Pancreas (tissue), 10 donors: ENCODE results near the gene ANO10. TPM values are rescaled to one million over a fixed set of nuclear protein-coding genes. Genes with fewer than 3 reads are reported as not detected.

Source experiments
- ATAC-seq, 4 donors: fragments of 200-7000 bp; cut with Tn5 transposase; one replicate each; pipeline versions ENCODE4 v1.8.0 to v1.9.1; 2020; ENCODE audit warnings: mild to moderate bottlenecking in 4 of 4, moderate library complexity in 4 of 4
- DNase-seq, 6 donors: peaks; one replicate each; pipeline ENCODE4 v3.0.0-alpha.2; 2020
- FAIRE-seq: peaks from 2 replicates; lab custom pipeline; 2012; peaks lifted over from hg19 to GRCh38; lab: Jason Lieb, UNC
- H3K27ac ChIP-seq, 4 donors: fragments of 200-600 bp; sonication (generic); 1 replicate in 3 of 4; 2 replicates in 1 of 4; pipeline versions ENCODE4 v1.5.0 to v1.8.0; 2020
- H3K27me3 ChIP-seq, 4 donors: fragments of 200-600 bp; one replicate each; pipeline ENCODE4 v1.8.0; 2021
- H3K36me3 ChIP-seq, 3 donors: fragments of 200-600 bp; sonication (generic) in 1 of 3; one replicate each; pipeline versions ENCODE4 v1.5.0 to v1.8.0; 2020 to 2021
- H3K4me1 ChIP-seq, 3 donors: fragments of 200-600 bp; one replicate each; pipeline ENCODE4 v1.8.0; 2021
- H3K4me3 ChIP-seq, 4 donors: fragments of 200-600 bp; sonication (generic) in 2 of 4; one replicate each; pipeline versions ENCODE4 v1.5.0 to v1.8.0; 2020 to 2021
- H3K9me3 ChIP-seq, 4 donors: fragments of 200-600 bp; one replicate each; pipeline ENCODE4 v1.8.0; 2021
- WGBS, 2 donors: extraction: QIAGEN DNeasy Blood & Tissue Kit; methylation state at CpG; one replicate each; pipeline ENCODE4 v1.1.7; 2013; 5-methylcytosine and 5-hydroxymethylcytosine counted together
- intact Hi-C, 3 donors: fragments of 100-400 bp; cut with DNase I; formaldehyde crosslinking; loops; one replicate each; pipeline versions ENCODE4 v1.11.1 to v1.14.2; 2022
- polyA plus RNA-seq, 2 donors: library from polyadenylated mRNA; stranded (reverse); fragments of 200-250 nt; gene quantifications; one replicate each; pipeline ENCODE4 v1.2.3, GENCODE V29; 2013
- total RNA-seq, 6 donors: library from RNA; stranded (reverse); fragmentation: NEBNext Ultra II Directional in 4 of 6; extraction: Animal tissue kit (Norgen Biotek cat#: 25700) in 4 of 6; gene quantifications; one replicate each; pipeline versions ENCODE4 v1.2.1 to v1.2.4, GENCODE V29; 2021 to 2023
- TF ChIP-seq, protein P1 (sequence below), 4 donors: fragments of 200-600 bp; sonication (generic) in 3 of 4; IDR thresholded peaks; one replicate each; pipeline versions ENCODE4 v1.5.0 to v1.8.0; 2021; ENCODE audit warnings: antibody characterized with exemption in 4 of 4
- donor health status: healthy with polysubstance abuse.
- donor health status: DM: no; HTN: no; CAD: no; lungs with moderate emphysema.
- donor health status: DM: no; HTN: no; CAD: no.
- donor health status: control.
- donor health status: control.
- donor health status: Bipolar disorder and iron deficiency.
- donor health status: DM: yes; HTN: yes; CAD: no.
- donor health status: DM: no; HTN: no; CAD: no.
- donor health status: DM: no; HTN: no; CAD: no.
- donor health status: DM: yes; HTN: yes; CAD: no.

The ANO10 gene
- total and polyA plus RNA-seq, 8 donors = 7.2 to 17.6 (median 10.1) TPM

DNA sequence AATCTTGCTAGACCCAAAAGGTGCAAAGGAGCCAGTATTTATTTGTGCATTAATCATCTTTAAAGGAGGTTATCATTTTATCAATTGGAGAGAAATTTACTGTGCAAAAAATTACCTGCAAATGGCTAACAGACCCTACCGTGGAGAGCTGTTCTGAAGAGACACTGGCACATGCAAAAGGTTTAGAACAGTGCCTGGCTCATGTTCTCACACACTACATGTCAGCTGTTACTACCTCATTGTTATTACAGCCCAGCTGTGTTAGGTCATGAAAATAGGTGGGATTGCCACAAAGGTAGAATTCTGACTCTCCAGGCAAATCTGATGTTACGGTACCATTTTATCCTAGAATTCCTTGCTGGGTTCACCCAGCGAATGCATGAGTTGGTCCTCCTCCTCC is 198.2 kb downstream of the ANO10 start:
- H3K4me1 ChIP-seq = peaks cover 10 to 25% (median 21%) of the 10 kb centered on the region in 3 donors
- H3K36me3 ChIP-seq = no peaks in the 10 kb centered on the region
- DNase-seq (no peak), FAIRE-seq (no peak), ATAC-seq (peak; percentile 39 to 46 (median 41))
- H3K27me3 ChIP-seq = no peaks in the 10 kb centered on the region
- no peak overlapping the region for H3K4me3 ChIP-seq
- WGBS, 2 donors = 38 to 40% methylated on average over 3 of the region's 3 CpGs
- TF ChIP-seq, protein P1, sequence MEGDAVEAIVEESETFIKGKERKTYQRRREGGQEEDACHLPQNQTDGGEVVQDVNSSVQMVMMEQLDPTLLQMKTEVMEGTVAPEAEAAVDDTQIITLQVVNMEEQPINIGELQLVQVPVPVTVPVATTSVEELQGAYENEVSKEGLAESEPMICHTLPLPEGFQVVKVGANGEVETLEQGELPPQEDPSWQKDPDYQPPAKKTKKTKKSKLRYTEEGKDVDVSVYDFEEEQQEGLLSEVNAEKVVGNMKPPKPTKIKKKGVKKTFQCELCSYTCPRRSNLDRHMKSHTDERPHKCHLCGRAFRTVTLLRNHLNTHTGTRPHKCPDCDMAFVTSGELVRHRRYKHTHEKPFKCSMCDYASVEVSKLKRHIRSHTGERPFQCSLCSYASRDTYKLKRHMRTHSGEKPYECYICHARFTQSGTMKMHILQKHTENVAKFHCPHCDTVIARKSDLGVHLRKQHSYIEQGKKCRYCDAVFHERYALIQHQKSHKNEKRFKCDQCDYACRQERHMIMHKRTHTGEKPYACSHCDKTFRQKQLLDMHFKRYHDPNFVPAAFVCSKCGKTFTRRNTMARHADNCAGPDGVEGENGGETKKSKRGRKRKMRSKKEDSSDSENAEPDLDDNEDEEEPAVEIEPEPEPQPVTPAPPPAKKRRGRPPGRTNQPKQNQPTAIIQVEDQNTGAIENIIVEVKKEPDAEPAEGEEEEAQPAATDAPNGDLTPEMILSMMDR (IDR thresholded peaks at IDR 0.05) = no peak
- intact Hi-C loops = no loop called here
- H3K27ac ChIP-seq = peak overlapping the region in 2 of 4 donors; percentile 36 to 65
- H3K9me3 ChIP-seq = no peaks in the 10 kb centered on the region

DNA sequence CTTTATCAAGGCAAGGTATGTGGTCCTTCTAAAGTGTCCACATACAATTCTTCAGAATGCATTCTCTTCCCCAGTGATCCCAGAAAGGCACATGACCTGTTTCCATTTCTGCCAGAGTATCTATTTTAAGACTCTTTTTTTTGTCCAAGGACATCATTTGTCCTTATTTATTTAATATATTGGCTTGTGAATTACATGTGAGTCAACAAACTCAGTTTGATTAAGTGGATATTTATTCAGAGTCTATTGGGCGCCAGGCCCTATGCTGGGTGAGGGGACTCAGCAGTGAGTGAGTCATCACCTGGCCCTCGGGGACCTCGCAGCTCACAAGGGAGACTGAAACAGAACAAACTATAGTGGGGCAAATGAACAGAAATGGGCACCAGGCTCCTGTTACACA is 198.7 kb downstream of the ANO10 start:
- 6 to 9% methylated on average over 3 of the region's 3 CpGs for whole genome bisulfite sequencing, 2 donors
- no peaks in the 10 kb centered on the region for H3K9me3 ChIP-seq
- H3K4me1 ChIP-seq = peaks cover 10 to 26% (median 25%) of the 10 kb centered on the region in 3 donors
- no peaks in the 10 kb centered on the region for H3K27me3 ChIP-seq
- intact Hi-C loops = no loop called here
- no peak overlapping the region for H3K4me3 ChIP-seq
- no peaks in the 10 kb centered on the region for H3K36me3 ChIP-seq
- DNase-seq = peak; percentile 59 to 86 (median 82)
- TF ChIP-seq, protein P1 (IDR thresholded peaks at IDR 0.05) = no peak
- peak; percentile 5 for FAIRE-seq
- peak; percentile 90 to 96 (median 92) for ATAC-seq
- H3K27ac ChIP-seq = peak overlapping the region in 3 of 4 donors; percentile 10 to 65 (median 36)

DNA sequence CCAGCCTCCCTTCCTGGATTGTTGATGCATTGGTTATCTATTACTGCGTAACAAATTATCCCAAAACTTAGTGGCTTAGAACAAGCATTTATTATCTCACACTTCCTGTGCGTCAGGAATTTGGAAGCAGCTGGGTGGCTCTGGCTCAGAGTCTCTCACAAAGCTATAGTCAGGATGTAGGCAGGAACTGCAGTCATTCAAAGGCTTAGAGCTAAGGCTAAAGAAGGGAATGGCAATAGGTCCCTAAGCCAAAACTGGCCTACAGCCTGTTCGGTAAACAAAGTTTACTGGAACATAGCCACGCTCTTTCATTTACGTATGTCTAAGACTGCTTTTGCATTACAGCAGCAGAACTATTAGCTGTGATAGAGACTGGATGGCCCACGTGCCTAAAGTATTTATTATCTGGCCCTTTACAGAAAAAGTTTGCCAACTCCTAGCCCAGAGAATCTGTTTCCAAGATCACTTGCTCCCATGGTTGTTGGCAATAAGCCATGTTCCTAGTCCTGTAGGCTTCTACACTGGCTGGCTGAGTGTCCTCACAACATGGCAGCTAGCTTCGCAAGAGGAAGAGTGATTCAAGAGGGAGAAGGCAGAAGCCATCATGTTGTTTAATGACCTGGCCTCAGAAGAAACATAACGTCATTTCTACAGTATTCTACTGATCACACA is 203.1 kb downstream of the ANO10 start:
- TF ChIP-seq, protein P1 (IDR thresholded peaks at IDR 0.05) = no peak
- no peak for FAIRE-seq
- peak; percentile 53 to 70 (median 66) for ATAC-seq
- no peaks in the 10 kb centered on the region for H3K9me3 ChIP-seq
- no peaks in the 10 kb centered on the region for H3K27me3 ChIP-seq
- intact Hi-C loops = no loop called here
- peaks cover 10 to 25% (median 21%) of the 10 kb centered on the region in 3 donors for H3K4me1 ChIP-seq
- no peak overlapping the region for H3K4me3 ChIP-seq
- DNase-seq = peak in 4 of 6 donors; percentile 28 to 54 (median 42)
- H3K27ac ChIP-seq = peak overlapping the region in 3 of 4 donors; percentile 46 to 56 (median 54)
- H3K36me3 ChIP-seq = no peaks in the 10 kb centered on the region
- WGBS, 2 donors = 24 to 27% methylated on average over 8 of the region's 8 CpGs

DNA sequence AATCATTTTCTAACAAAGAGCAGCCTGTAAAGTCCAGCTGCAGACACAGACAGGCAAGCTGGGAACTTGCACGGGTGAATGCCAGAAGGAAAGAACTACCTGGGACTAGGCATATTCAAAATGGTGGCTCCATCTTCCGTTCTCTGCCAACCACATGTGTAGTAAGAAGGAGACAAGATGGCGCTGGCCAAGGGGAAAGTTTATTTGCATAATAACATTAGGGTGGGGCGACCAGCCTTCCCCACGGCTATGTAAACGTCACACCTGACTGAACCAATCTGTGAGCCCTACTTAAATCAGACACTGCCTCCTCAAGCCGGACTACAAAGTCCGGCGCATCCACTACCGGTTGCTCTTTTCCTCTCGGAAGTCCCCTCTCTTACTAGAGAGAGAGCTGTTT is 204.7 kb downstream of the ANO10 start:
- Histone ChIP-seq H3K4me1 (peaks cover 1 to 14% (median 10%) of the 10 kb centered on the region in 3 donors), H3K27ac (no peak overlapping the region), H3K9me3 (no peaks in the 10 kb centered on the region), H3K36me3 (no peaks in the 10 kb centered on the region), H3K4me3 (no peak overlapping the region), H3K27me3 (no peaks in the 10 kb centered on the region)
- ATAC-seq (no peak), FAIRE-seq (no peak), DNase-seq (no peak)
- TF ChIP-seq, protein P1 (IDR thresholded peaks at IDR 0.05) = no peak
- WGBS, 2 donors = 93 to 94% methylated on average over 11 of the region's 11 CpGs
- intact Hi-C loops = no loop called here

DNA sequence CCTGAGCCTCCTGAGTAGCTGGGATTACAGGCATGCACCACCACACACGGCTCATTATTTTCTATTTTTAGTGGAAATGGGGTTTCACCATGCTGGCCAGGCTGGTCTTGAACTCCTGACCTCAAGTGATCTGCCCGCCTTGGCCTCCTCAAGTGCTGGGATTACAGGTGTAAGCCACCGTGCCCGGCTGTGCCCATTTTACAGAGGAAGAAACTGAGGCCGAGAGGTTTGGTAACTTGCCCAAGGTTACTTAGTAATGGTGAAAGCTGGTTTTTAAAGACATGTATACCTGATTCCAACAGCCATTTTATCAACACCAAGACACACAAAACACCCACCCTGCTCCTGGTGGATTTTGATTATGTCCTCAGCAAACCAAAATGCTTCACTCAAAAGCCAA is 206.7 kb downstream of the ANO10 start:
- WGBS, 2 donors = 94 to 95% methylated on average over 5 of the region's 5 CpGs
- no peak for ATAC-seq
- no peak overlapping the region for H3K4me3 ChIP-seq
- no peaks in the 10 kb centered on the region for H3K9me3 ChIP-seq
- FAIRE-seq = no peak
- intact Hi-C loops = no loop called here
- H3K36me3 ChIP-seq = no peaks in the 10 kb centered on the region
- no peak overlapping the region for H3K27ac ChIP-seq
- TF ChIP-seq, protein P1 (IDR thresholded peaks at IDR 0.05) = no peak
- peaks cover 0 to 14% (median 5%) of the 10 kb centered on the region in 3 donors for H3K4me1 ChIP-seq
- no peak for DNase-seq
- no peaks in the 10 kb centered on the region for H3K27me3 ChIP-seq
